WTC11 (cell line): Measurements from ENCODE around the gene PGF. TPM values are rescaled to one million over a fixed set of nuclear protein-coding genes. Genes with fewer than 3 reads are reported as not detected.

Experiments
- ATAC-seq: fragments of 200-7000 bp; cut with Tn5 transposase; 2 replicates; pipeline ENCODE4 v1.10.0; 2021; ENCODE audit warnings: mild to moderate bottlenecking, moderate library complexity
- CTCF ChIA-PET: fragments of 300-600 bp; sonication (Branson Sonifier 250); formaldehyde crosslinking; loops from one replicate; lab custom pipeline; 2021; ENCODE audit warnings: antibody characterized with exemption; lab: Charles Lee
- POLR2A ChIA-PET: fragments of 350-600 bp; sonication (Branson Sonifier 250); formaldehyde crosslinking; loops from one replicate; lab custom pipeline; 2021; ENCODE audit warnings: antibody characterized with exemption; lab: Charles Lee
- DNase-seq: peaks from one replicate; pipeline ENCODE4 v3.0.0; 2021; ENCODE audit warnings: low spot score
- H3K27ac Mint-ChIP-seq: 2 replicates; pipeline ENCODE4 v1.8.0; 2021; ENCODE audit warnings: mixed read lengths
- H3K27me3 Mint-ChIP-seq: 2 replicates; pipeline ENCODE4 v1.8.0; 2021; ENCODE audit warnings: low read depth, mild to moderate bottlenecking, moderate library complexity, mixed read lengths
- H3K36me3 Mint-ChIP-seq: 2 replicates; pipeline ENCODE4 v1.8.0; 2021; ENCODE audit warnings: mixed read lengths
- H3K4me1 Mint-ChIP-seq: 2 replicates; pipeline ENCODE4 v1.8.0; 2022; ENCODE audit warnings: mixed read lengths
- H3K4me3 Mint-ChIP-seq: 2 replicates; pipeline ENCODE4 v1.8.0; 2021; ENCODE audit warnings: mild to moderate bottlenecking, moderate library complexity, mixed read lengths
- H3K9me3 Mint-ChIP-seq: 2 replicates; pipeline ENCODE4 v1.8.0; 2021; ENCODE audit warnings: mixed read lengths
- CREB1 ChIP-seq: sonication (generic); formaldehyde crosslinking; IDR thresholded peaks from 2 replicates; pipeline ENCODE4 v1.8.0; 2023; ENCODE audit warnings: mild to moderate bottlenecking, missing genetic modification reagents
- CREM ChIP-seq: sonication (generic); formaldehyde crosslinking; IDR thresholded peaks from 2 replicates; pipeline ENCODE4 v1.8.1; 2022; ENCODE audit warnings: mild to moderate bottlenecking, missing genetic modification reagents, moderate library complexity
- E2F4 ChIP-seq: sonication (generic); formaldehyde crosslinking; IDR thresholded peaks from 2 replicates; pipeline ENCODE4 v1.8.1; 2022; ENCODE audit warnings: low read depth, mild to moderate bottlenecking, moderate library complexity, missing genetic modification reagents, borderline replicate concordance
- ERG ChIP-seq: fragments of 250-450 bp; sonication (Bioruptor Pico); IDR thresholded peaks from 2 replicates; pipeline ENCODE4 v1.8.0; 2021; ENCODE audit warnings: mild to moderate bottlenecking
- GRHL2 ChIP-seq: fragments of 250-450 bp; sonication (Bioruptor Pico); IDR thresholded peaks from 2 replicates; pipeline ENCODE4 v1.8.0; 2022; ENCODE audit warnings: mild to moderate bottlenecking, moderate library complexity; ENCODE audit not compliant: insufficient replicate concordance, severe bottlenecking
- HMGXB4 ChIP-seq: sonication (generic); formaldehyde crosslinking; IDR thresholded peaks from 2 replicates; pipeline ENCODE4 v1.8.1; 2023; ENCODE audit warnings: mild to moderate bottlenecking, moderate library complexity, missing genetic modification reagents
- JAZF1 ChIP-seq: fragments of 250-450 bp; sonication (Bioruptor Pico); IDR thresholded peaks from 2 replicates; pipeline ENCODE4 v1.9.0; 2021; ENCODE audit warnings: moderate library complexity, mild to moderate bottlenecking, inconsistent platforms
- MYBL2 ChIP-seq: sonication (generic); formaldehyde crosslinking; IDR thresholded peaks from 2 replicates; pipeline ENCODE4 v1.8.1; 2023; ENCODE audit warnings: mild to moderate bottlenecking, moderate library complexity, missing genetic modification reagents
- NR1H2 ChIP-seq: sonication (generic); formaldehyde crosslinking; IDR thresholded peaks from 2 replicates; pipeline ENCODE4 v1.9.0; 2021; ENCODE audit warnings: mild to moderate bottlenecking, moderate library complexity, missing genetic modification reagents
- RORB ChIP-seq: fragments of 250-450 bp; sonication (Bioruptor Pico); IDR thresholded peaks from 2 replicates; pipeline ENCODE4 v1.9.0; 2021; ENCODE audit warnings: mild to moderate bottlenecking
- TCF7 ChIP-seq: sonication (generic); formaldehyde crosslinking; IDR thresholded peaks from 2 replicates; pipeline ENCODE4 v1.8.0; 2022; ENCODE audit warnings: mild to moderate bottlenecking, low read depth, missing genetic modification reagents, moderate library complexity
- TEAD4 ChIP-seq: sonication (generic); formaldehyde crosslinking; IDR thresholded peaks from 2 replicates; pipeline ENCODE4 v1.8.0; 2022; ENCODE audit warnings: mild to moderate bottlenecking, missing genetic modification reagents
- TP53 ChIP-seq: sonication (generic); formaldehyde crosslinking; IDR thresholded peaks from 2 replicates; pipeline ENCODE4 v1.8.1; 2023; ENCODE audit warnings: mild to moderate bottlenecking, missing genetic modification reagents
- USF1 ChIP-seq: sonication (generic); formaldehyde crosslinking; IDR thresholded peaks from 2 replicates; pipeline ENCODE4 v1.8.0; 2022; ENCODE audit warnings: mild to moderate bottlenecking, missing genetic modification reagents
- ZBTB43 ChIP-seq: sonication (generic); formaldehyde crosslinking; IDR thresholded peaks from 2 replicates; pipeline ENCODE4 v1.8.1; 2023; ENCODE audit warnings: mild to moderate bottlenecking, missing genetic modification reagents
- ZNF396 ChIP-seq: fragments of 250-450 bp; sonication (Bioruptor Pico); IDR thresholded peaks from 2 replicates; pipeline ENCODE4 v1.8.0; 2021; ENCODE audit warnings: mild to moderate bottlenecking, moderate library complexity, borderline replicate concordance
- ZNF416 ChIP-seq: fragments of 250-450 bp; sonication (Bioruptor Pico); IDR thresholded peaks from 2 replicates; pipeline ENCODE4 v1.9.0; 2021; ENCODE audit warnings: mild to moderate bottlenecking, inconsistent platforms
- ZNF512 ChIP-seq: sonication (generic); formaldehyde crosslinking; IDR thresholded peaks from 2 replicates; pipeline ENCODE4 v1.8.1; 2022; ENCODE audit warnings: missing genetic modification reagents, borderline replicate concordance
- total RNA-seq: library from RNA; stranded (reverse); gene quantifications from 3 replicates; pipeline ENCODE4 v1.2.3, GENCODE V29; 2021
- TF ChIP-seq, protein P1 (sequence below): sonication (generic); formaldehyde crosslinking; IDR thresholded peaks from 2 replicates; pipeline ENCODE4 v1.8.1; 2023; ENCODE audit warnings: mild to moderate bottlenecking, missing genetic modification reagents, moderate library complexity
- TF ChIP-seq, protein P2 (sequence below): sonication (generic); formaldehyde crosslinking; conservative IDR thresholded peaks from 2 replicates; pipeline ENCODE4 v1.8.1; 2022; ENCODE audit warnings: mild to moderate bottlenecking, missing genetic modification reagents

PGF gene
- total RNA-seq, 1 experiment from 2014 or later = 6.7 TPM

DNA sequence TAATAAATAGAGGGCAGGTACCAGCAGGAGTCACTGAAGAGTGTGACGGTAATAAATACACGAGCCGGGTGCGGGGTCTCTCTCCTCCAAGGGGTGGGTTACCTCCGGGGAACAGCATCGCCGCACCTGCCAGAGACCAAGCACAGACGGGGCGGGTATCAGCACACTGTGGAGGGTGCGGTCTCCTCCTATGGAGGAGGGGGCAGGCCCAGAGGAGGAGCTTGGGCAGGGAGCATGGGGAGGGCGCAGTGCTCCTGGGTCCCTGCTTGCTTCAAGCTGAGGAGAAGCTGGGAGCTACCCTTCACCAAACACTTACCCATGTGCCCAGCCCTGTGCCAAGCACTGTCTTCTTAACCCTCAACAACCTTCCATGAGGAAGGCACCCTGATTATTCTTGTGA is 12.8 kb downstream of the PGF start:
- ChIA-PET POLR2A (no interaction called here), CTCF (interaction anchor here (0.8 to 2.0 kb wide), 9 partner anchors 9 to 121 kb away, joined by 3 to 11 read pairs (median 5); partner anchors contain the start of genes ACYP1 and RPS6KL1)
- Mint-ChIP-seq H3K36me3 (no peaks in the 10 kb centered on the region), H3K27ac (no peak overlapping the region), H3K9me3 (no peaks in the 10 kb centered on the region), H3K27me3 (no peaks in the 10 kb centered on the region; the same call in 1 of the 2 replicates), H3K4me3 (no peak overlapping the region), H3K4me1 (peaks cover 3% of the 10 kb centered on the region)
- ATAC-seq (peak; percentile 38), DNase-seq (no peak)
- TF ChIP-seq, protein P1, sequence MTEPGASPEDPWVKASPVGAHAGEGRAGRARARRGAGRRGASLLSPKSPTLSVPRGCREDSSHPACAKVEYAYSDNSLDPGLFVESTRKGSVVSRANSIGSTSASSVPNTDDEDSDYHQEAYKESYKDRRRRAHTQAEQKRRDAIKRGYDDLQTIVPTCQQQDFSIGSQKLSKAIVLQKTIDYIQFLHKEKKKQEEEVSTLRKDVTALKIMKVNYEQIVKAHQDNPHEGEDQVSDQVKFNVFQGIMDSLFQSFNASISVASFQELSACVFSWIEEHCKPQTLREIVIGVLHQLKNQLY (CRISPR knock-in tag) = no peak
- TF ChIP-seq MYBL2 (CRISPR knock-in tag) (no peak), TP53 (no peak), USF1 (CRISPR knock-in tag) (no peak), ZBTB43 (no peak)

DNA sequence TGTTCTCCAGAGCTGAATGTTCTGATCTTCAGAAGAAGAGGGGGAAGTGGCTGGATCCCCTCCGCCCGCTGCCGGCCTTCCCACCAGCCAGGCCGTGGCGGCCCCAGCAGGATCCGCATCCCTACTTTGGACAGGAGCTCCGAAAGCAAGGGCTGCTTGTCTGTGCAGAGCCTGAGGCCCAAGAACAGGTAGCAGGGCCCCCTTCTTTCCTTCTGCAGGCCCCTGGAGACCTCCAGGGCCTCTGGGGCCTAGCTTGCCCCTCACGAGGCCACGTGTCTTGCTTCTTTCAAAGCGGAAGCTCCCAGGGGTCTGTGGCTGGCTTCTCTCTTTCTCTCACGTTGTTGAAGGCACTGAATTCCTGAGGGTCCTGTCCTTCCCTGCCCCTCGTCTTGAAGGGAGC is 13.2 kb downstream of the PGF start:
- TF ChIP-seq TEAD4 (CRISPR knock-in tag) (no peak), ZNF512 (no peak), E2F4 (no peak), ERG (CRISPR knock-in tag) (no peak), USF1 (CRISPR knock-in tag) (no peak), CREM (no peak), NR1H2 (no peak), CREB1 (CRISPR knock-in tag) (no peak), TCF7 (CRISPR knock-in tag) (no peak), JAZF1 (no peak), ZNF416 (CRISPR knock-in tag) (no peak), ZNF396 (CRISPR knock-in tag) (no peak), ZBTB43 (no peak), GRHL2 (no peak), HMGXB4 (CRISPR knock-in tag) (no peak), RORB (no peak)
- TF ChIP-seq, protein P2, sequence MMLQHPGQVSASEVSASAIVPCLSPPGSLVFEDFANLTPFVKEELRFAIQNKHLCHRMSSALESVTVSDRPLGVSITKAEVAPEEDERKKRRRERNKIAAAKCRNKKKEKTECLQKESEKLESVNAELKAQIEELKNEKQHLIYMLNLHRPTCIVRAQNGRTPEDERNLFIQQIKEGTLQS (CRISPR knock-in tag) = no peak
- H3K36me3 Mint-ChIP-seq = no peaks in the 10 kb centered on the region
- ChIA-PET POLR2A (interaction anchor here (0.7 kb wide), 1 partner anchor 112 kb away, joined by 3 read pairs; no protein-coding TSS in a partner anchor), CTCF (interaction anchor here (0.8 to 2.0 kb wide), 11 partner anchors 9 to 122 kb away, joined by 3 to 11 read pairs (median 5); partner anchors contain the start of genes ACYP1 and RPS6KL1)
- no peak overlapping the region for H3K4me3 Mint-ChIP-seq
- no peaks in the 10 kb centered on the region for H3K9me3 Mint-ChIP-seq
- no peak overlapping the region for H3K27ac Mint-ChIP-seq
- no peak for ATAC-seq
- H3K27me3 Mint-ChIP-seq = no peaks in the 10 kb centered on the region; the same call in 1 of the 2 replicates
- no peak for DNase-seq
- H3K4me1 Mint-ChIP-seq = peaks cover 3% of the 10 kb centered on the region
